NCI-H2029 (cell line): ENCODE results near the gene SLC2A6.
"Not testable (repeated sequence)": the region's sequence is repeated elsewhere in the genome, so short reads cannot be mapped to it uniquely, and the experiment has no call there.

Experiments used
- DNase-seq: peaks from one replicate; lab custom pipeline; 2025; lab: John Stamatoyannopoulos, UW

Gene SLC2A6

GRCh38 chr9:133460405-133461175 lies 18.3 kb downstream of the SLC2A6 start:
- peak; percentile 73 for DNase-seq

GRCh38 chr9:133459476-133460404 lies 19.2 kb downstream of the SLC2A6 start, which contains the start of gene CACFD1:
Gene CACFD1, plus strand, starts transcription at chr9:133459978. Its CDS starts 89 bp downstream, at chr9:133460067.
- peak; percentile 99 for DNase-seq

- no peak for DNase-seq
Measured at GRCh38 chr9:133458643-133459312, 20.1 kb downstream of the SLC2A6 start.

- DNase-seq, result no peak
Measured at GRCh38 chr9:133457748-133458147, 21.2 kb downstream of the SLC2A6 start.

GRCh38 chr9:133457233-133457632 lies 21.7 kb downstream of the SLC2A6 start:
- no peak for DNase-seq

GRCh38 chr9:133456409-133456808 lies 22.5 kb downstream of the SLC2A6 start:
- no peak for DNase-seq

GRCh38 chr9:133455936-133456335 lies 23.0 kb downstream of the SLC2A6 start:
- DNase-seq, result no peak

- DNase-seq, result no peak
Measured at GRCh38 chr9:133454943-133455673, 23.8 kb downstream of the SLC2A6 start.

- DNase-seq, result no peak
Measured at GRCh38 chr9:133454325-133454724, 24.6 kb downstream of the SLC2A6 start.

GRCh38 chr9:133453651-133454050 lies 25.2 kb downstream of the SLC2A6 start:
- no peak for DNase-seq

- DNase-seq, result no peak
Measured at GRCh38 chr9:133452562-133452961, 26.3 kb downstream of the SLC2A6 start.

GRCh38 chr9:133451865-133452264 lies 27.0 kb downstream of the SLC2A6 start:
- not testable (repeated sequence) for DNase-seq

GRCh38 chr9:133449760-133450159 lies 29.1 kb downstream of the SLC2A6 start:
- DNase-seq, result peak; percentile 41

GRCh38 chr9:133448487-133448972 lies 30.4 kb downstream of the SLC2A6 start:
- no peak for DNase-seq

GRCh38 chr9:133445293-133445969 lies 33.5 kb downstream of the SLC2A6 start:
- DNase-seq, result no peak

- DNase-seq, result peak; percentile 30
Measured at GRCh38 chr9:133443982-133444381, 34.9 kb downstream of the SLC2A6 start.

GRCh38 chr9:133443248-133443647 lies 35.7 kb downstream of the SLC2A6 start:
- no peak for DNase-seq

GRCh38 chr9:133441571-133441970 lies 37.3 kb downstream of the SLC2A6 start:
- DNase-seq, result no peak

GRCh38 chr9:133440874-133441273 lies 38.0 kb downstream of the SLC2A6 start:
- DNase-seq, result no peak

GRCh38 chr9:133439337-133439736 lies 39.6 kb downstream of the SLC2A6 start:
- DNase-seq, result no peak
